COLO668 (cell line): ENCODE data around the gene CNTFR.

Experiments
- DNase-seq: peaks from one replicate; lab custom pipeline; 2025; ENCODE audit not compliant: unreplicated experiment; lab: John Stamatoyannopoulos, UW

Gene CNTFR

GRCh38 chr9:34620061-34620994, 30.8 kb upstream of the CNTFR start, which contains the start of gene DCTN3:
TSS of gene DCTN3 (minus strand) at chr9:34620495. CDS start at chr9:34620464, 31 bp downstream.
- peak; percentile 90 for DNase-seq

DNA sequence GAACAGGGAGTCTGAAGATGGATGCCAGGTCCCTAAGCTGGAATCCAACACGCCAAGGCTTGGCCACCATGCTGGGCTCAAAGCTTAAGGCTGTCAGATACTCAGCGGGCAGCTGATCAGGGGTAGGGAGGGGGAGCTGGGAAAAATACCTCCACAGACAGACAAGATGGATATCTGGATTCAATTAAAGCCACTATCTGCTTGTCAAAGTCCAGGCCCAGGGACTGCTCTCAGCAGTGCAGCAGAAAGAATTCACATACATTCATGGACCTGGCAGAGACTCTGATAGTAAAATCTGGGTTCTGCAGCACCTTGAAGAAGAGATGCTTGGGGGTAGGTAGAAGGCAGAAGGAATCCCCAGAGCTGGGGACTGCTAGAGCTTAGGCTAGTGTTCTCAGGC, 25.6 kb upstream of the CNTFR start:
- no peak for DNase-seq

DNA sequence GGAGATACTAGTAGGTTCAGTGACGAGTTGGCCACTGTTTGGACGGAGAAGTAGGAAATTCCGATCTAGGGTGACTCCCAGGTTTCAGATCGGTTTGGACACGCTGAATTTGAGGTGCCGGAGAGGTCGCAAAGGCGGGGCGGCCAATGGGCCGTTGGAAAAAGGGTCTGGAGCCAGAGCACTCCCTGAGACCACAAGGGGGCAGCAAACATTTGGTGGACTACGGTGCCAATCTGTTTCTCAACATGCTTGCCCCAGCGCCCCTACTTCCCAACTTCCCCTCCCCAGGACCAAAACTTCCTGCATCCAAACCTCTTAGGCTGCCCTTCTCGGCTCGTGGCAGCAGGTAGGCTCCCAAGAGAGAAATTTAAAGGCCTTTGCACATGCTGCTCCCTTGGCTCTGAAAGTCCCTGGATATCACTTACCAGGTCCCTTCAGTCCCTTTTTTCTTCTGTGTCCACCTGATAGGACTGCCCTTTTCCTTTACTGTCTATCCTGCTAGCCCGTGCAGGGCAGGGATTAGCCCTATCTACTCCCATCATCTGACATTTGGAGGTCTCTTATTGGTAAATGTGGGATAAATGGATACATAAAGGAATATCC, 23.4 kb upstream of the CNTFR start:
- peak; percentile 73 for DNase-seq

DNA sequence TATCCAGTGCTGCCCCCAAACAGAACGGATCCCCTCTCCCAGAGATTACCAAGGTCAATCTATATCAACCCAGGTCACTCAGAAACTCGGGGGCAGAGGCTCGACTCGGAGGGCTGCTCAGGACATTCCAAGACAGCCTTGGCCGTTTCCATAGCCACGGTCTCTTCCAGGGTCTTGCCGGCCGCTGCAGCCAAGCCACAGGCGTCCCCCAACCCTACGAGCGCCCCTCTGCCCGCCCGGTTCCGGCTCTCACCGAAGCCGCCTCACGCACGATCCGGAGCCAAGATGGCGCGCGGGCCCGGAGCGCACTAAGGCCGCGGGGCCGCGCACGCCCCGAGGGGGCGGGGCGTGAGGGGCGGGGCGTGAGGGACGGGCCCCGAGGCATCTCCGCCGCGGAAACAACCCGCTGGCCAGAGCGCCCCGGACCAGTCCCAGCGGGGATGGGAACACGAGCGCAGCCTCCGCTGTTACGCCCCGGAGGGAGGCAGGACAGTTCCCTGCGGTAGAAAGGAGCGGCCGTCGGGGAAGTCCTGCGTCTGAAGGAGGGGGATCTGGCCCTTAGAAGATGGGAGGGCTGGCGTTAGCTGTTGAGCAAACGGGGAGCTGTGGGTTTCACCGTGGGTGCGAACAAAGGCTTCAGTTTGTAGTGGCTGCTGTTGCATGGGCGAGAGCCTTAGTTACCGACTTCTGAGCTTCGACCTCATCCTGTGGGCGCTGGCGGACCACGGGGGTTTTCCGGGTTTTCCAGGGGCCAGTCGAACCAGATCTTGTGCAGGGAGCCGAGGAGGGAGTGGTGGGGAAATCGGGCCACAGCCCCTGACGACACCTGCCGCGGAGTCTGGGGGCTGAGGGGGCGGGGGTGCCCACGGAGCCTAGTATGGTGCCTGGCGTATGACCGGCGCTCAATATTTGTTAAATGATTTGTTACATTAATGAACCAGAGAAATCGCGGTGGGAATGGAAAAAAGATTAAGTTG, 22.6 kb upstream of the CNTFR start, which contains the start of gene RPP25L:
Gene RPP25L (minus strand): TSS at position 287 of the 977 bp plus-strand sequence. CDS start 801 bp downstream, outside the sequence.
- DNase-seq: peak; percentile 94

DNA sequence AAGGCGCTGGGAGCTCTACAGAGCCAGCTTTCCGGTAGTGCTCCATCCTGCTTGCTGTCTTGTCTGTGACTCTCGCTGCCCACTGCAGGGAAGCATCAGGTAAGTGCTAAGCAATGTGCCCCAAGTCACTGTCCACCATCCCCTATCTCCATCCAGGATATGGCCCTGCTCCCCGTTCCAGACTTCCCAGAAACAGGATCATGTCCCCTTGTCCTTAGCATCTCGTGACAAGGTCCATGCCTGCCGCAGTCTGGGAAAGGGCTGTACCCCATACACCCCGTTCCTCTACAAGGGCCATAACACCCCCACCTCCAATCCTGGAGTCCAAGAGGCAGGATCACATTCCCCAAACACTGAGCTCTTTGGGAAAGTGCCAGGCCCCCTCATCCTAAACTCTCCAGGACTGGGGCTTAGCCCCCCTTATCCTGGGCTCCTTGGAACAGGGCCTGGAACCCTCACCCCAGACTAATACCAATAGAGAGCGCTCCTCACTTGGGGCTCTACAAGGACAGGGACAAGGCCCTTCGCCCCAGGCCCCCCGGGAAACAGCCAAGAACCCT, 21.8 kb upstream of the CNTFR start:
- no peak for DNase-seq

DNA sequence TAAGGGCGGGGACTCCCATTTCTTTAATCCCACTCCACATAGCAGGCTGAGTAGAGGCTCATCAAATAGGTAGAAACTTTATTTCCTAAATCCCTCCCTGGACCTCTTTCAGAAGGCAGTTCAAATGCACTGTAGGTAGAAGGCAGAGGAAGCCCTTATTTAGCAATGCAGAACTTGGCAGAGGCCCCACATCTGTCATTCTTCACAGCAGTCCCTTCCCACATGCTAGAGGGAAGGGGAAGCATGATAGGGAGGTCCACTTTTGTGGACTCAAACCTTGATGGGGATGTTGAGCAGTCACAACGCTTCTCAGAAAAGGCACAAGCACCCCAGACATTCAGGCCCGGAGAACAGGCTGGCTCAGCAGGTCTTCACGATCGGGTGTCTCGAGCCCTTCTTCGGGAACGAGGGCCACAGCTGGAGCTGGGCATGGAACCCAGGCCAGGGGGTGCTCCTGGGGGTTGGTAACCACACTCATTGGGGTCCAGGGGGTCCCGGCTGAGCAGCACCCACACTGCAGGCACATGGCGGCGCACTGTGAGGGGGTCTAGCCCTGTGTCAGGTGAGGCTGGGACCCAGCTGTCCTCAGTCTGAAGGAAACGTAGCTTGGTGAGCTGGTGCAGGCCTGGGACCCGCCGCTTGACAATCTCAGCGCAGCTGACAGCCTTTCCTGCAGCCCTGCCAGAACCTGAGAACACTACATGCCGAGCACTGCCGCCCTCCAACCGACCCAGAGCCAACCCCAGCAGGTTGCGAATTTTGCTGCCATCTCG, 21.1 kb upstream of the CNTFR start:
- no peak for DNase-seq

GRCh38 chr9:34607331-34607730, 17.8 kb upstream of the CNTFR start:
- no peak for DNase-seq

GRCh38 chr9:34606905-34607304, 17.4 kb upstream of the CNTFR start:
- peak; percentile 34 for DNase-seq

GRCh38 chr9:34606190-34606589, 16.7 kb upstream of the CNTFR start:
- DNase-seq: no peak

- DNase-seq: peak; percentile 74
Observed at GRCh38 chr9:34603610-34604231, 14.2 kb upstream of the CNTFR start.

- no peak for DNase-seq
Observed at GRCh38 chr9:34601937-34602573, 12.5 kb upstream of the CNTFR start.

GRCh38 chr9:34600908-34601307, 11.4 kb upstream of the CNTFR start:
- no peak for DNase-seq

GRCh38 chr9:34599546-34599945, 10.0 kb upstream of the CNTFR start:
- no peak for DNase-seq

DNA sequence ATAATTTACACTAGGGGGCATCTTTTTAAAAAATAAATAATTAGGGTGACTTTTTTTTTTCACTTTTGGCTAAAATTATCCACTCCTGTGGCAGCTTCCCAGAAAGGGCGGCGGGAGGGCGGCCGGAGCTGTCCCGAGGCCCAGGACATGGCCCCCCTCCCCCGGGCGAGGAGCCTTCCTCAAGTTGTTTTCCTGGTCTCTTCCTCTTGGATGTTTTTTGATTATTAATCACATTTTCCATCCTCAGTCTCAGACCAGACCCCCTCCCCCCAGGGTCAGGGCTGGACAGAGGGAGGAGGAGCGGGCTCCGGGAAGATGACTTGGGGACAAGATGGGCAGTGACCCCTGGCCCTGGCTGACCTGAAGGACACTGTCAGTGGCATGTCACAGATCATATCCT, 4.7 kb upstream of the CNTFR start:
- no peak for DNase-seq

DNA sequence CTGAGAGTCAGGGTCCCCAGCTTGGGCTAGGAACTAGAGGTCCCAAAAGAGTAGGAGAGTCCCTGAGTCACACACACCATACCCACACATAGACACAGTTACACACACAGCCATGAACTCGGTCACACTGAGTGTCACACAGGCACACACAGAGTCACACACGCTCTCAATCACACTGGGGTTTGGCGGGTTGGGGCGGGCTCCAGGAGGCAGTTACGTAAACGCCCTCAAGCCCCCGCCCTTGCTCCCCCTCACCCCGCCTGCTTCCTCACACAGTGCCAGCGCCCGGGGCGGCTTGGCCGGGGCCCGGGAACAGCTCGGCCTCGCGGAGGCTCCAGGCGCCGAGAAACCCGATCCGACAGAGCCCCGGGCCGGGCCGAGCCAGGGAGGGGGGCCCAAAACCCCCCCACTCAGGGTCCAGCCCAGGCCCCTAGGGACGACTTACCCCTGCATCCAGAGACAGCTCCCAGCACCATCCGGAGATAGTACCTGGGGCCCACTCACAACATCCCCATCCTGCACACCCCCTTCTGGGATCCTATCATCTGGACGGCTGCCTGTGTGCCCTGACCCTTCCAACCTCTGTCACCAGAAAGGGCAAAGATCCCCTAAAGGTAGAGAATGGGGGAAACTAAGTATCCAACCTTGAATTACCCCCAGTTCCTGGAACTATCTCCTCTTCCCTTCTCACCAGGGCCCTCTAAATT, 3.5 kb upstream of the CNTFR start:
- DNase-seq: peak; percentile 17

DNA sequence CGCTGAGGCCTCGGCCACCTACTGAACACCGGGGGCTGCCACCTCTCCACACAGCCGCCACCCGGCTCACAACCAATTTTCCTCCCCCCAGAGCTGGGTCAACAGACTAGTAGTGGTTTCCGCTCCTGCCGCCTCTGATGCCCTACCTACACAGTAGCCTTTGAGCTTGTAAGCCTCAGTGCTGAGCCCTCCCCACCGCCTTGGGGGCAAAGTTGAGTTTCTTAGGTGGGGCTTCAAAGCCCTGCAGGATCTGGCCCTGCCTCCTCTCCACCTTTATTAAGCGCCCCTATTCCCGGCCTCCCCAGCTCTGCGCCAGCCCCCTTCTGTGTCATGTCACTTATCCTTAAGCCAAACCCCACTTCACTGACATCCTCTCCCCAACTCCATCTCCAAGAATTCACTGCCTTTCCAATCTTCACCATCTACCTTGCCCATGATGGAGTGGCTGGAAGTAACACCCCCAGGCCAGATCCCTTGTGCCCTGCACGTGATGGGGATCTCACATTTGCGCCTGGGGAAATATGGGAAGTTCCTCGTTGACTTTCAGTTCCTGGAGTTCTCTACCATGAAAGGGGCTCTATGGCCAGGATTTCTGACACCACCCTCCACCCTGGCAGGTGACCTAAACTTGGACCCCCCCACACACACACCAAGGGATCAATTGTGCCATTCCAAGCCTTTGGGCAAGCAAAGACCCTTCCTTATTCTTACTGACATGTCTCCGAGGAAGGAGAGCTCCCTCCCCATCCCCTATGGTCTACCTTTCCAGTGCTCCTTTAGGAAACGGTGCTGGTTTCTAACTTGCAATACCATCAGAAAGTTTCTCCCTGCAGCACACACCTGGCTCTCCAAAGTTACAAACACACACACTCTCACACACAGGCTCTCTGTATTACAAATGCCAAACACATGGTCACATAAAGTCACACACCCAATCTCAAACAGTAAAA, 2.7 kb upstream of the CNTFR start:
- no peak for DNase-seq

DNA sequence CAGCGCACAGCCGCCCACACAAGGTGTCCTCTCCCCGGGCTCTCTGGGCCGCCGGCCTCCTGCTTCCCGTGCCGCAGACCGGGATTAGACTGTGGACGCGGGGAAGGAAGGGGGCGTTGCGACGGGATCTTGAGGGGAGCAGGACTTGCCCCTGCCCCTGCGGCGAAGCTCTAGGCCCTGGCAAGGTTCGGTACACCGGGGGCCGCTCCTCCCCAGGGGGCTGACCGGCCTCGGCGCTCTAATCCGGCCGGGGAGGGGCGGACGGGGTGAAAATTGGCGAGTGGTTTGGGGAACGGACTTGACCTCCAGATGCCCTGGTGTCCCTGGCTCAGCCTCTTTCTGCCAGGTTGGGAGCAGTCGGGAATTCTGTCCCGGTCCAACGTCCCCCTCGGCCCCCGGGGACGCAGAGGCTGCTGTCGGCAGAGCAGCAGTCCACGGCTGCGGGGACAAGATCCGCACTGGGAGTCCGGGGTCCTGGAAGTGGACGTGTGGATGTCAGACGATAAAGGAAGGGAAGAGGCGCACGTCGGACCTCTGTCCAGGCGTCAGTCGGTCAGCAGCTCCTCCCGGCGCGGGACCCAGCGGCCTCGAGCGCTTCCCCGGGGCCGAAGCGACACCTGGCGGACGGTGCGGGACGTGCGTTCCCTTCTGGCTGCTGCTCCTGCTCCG, 1.9 kb upstream of the CNTFR start:
- DNase-seq: peak; percentile 80
